ENCODE results near the gene NUDT15. TPM values are rescaled to one million over a fixed set of nuclear protein-coding genes. Genes with fewer than 3 reads are reported as not detected.

The NUDT15 gene
- total RNA-seq, 1 donor from 2014 or later = 13.7 TPM

DNA sequence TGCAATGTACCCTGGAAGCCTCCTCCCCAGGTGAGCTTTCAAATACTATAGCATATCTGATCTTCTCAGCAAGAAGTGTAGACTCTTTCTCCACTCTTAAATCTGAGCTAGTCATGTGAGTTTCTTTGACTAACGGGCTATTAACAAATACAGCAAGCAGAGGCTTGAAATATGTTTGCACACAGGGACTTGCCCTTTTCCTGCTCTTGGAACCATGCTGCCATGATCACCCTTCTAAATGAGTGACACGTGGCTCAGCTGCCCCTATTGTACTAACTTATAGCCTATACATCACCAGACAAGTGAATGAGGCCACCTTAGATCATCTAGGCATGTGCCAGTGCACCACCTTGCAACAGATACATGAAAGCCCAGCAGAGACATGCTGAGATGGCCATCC, 23.2 kb upstream of the NUDT15 start:
- Mint-ChIP-seq H3K27ac (ENCODE audit: unreplicated experiment) (no peak overlapping the region), H3K9me3 (ENCODE audit: unreplicated experiment) (no peaks in the 10 kb centered on the region), H3K27me3 (ENCODE audit: unreplicated experiment) (no peaks in the 10 kb centered on the region), H3K36me3 (ENCODE audit: unreplicated experiment) (no peaks in the 10 kb centered on the region), H3K4me1 (ENCODE audit: low read depth, unreplicated experiment) (no peaks in the 10 kb centered on the region), H3K4me3 (ENCODE audit: unreplicated experiment) (no peak overlapping the region)
- DNase-seq = no peak
- no peak for TF ChIP-seq CTCF (IDR thresholded peaks at IDR 0.05; ENCODE audit: partially characterized antibody, unreplicated experiment)

- Mint-ChIP-seq H3K9me3 (ENCODE audit: unreplicated experiment) (peaks cover 4% of the 10 kb centered on the region), H3K27me3 (ENCODE audit: unreplicated experiment) (no peaks in the 10 kb centered on the region), H3K27ac (ENCODE audit: unreplicated experiment) (no peak overlapping the region), H3K36me3 (ENCODE audit: unreplicated experiment) (no peaks in the 10 kb centered on the region), H3K4me3 (ENCODE audit: unreplicated experiment) (no peak overlapping the region), H3K4me1 (ENCODE audit: low read depth, unreplicated experiment) (no peaks in the 10 kb centered on the region)
- TF ChIP-seq CTCF (IDR thresholded peaks at IDR 0.05; ENCODE audit: partially characterized antibody, unreplicated experiment) = no peak
- no peak for DNase-seq
Observed at GRCh38 chr13:48018637-48019036, 18.9 kb upstream of the NUDT15 start.

- H3K27me3 Mint-ChIP-seq (ENCODE audit: unreplicated experiment) = no peaks in the 10 kb centered on the region
- peaks cover 4% of the 10 kb centered on the region for H3K9me3 Mint-ChIP-seq (ENCODE audit: unreplicated experiment)
- H3K27ac Mint-ChIP-seq (ENCODE audit: unreplicated experiment) = no peak overlapping the region
- TF ChIP-seq CTCF (IDR thresholded peaks at IDR 0.05; ENCODE audit: partially characterized antibody, unreplicated experiment) = no peak
- no peak overlapping the region for H3K4me3 Mint-ChIP-seq (ENCODE audit: unreplicated experiment)
- no peak for DNase-seq
- no peaks in the 10 kb centered on the region for H3K4me1 Mint-ChIP-seq (ENCODE audit: low read depth, unreplicated experiment)
- H3K36me3 Mint-ChIP-seq (ENCODE audit: unreplicated experiment) = no peaks in the 10 kb centered on the region
Observed at GRCh38 chr13:48019796-48020195, 17.7 kb upstream of the NUDT15 start.

- Mint-ChIP-seq H3K9me3 (ENCODE audit: unreplicated experiment) (peaks cover 7% of the 10 kb centered on the region), H3K4me1 (ENCODE audit: low read depth, unreplicated experiment) (no peaks in the 10 kb centered on the region), H3K27me3 (ENCODE audit: unreplicated experiment) (peaks cover 3% of the 10 kb centered on the region), H3K36me3 (ENCODE audit: unreplicated experiment) (peaks cover 12% of the 10 kb centered on the region), H3K27ac (ENCODE audit: unreplicated experiment) (no peak overlapping the region), H3K4me3 (ENCODE audit: unreplicated experiment) (no peak overlapping the region)
- TF ChIP-seq CTCF (IDR thresholded peaks at IDR 0.05; ENCODE audit: partially characterized antibody, unreplicated experiment) = no peak
- no peak for DNase-seq
Observed at GRCh38 chr13:48028066-48028465, 9.5 kb upstream of the NUDT15 start.

GRCh38 chr13:48029859-48030258, 7.7 kb upstream of the NUDT15 start:
- H3K4me3 Mint-ChIP-seq (ENCODE audit: unreplicated experiment) = no peak overlapping the region
- peaks cover 12% of the 10 kb centered on the region for H3K36me3 Mint-ChIP-seq (ENCODE audit: unreplicated experiment)
- H3K27ac Mint-ChIP-seq (ENCODE audit: unreplicated experiment) = no peak overlapping the region
- DNase-seq = no peak
- no peaks in the 10 kb centered on the region for H3K4me1 Mint-ChIP-seq (ENCODE audit: low read depth, unreplicated experiment)
- peaks cover 3% of the 10 kb centered on the region for H3K27me3 Mint-ChIP-seq (ENCODE audit: unreplicated experiment)
- H3K9me3 Mint-ChIP-seq (ENCODE audit: unreplicated experiment) = peaks cover 4% of the 10 kb centered on the region
- no peak for TF ChIP-seq CTCF (IDR thresholded peaks at IDR 0.05; ENCODE audit: partially characterized antibody, unreplicated experiment)

Data from glutamatergic neuron (in vitro differentiated cells).